H9 (cell line): Measurements from ENCODE around the gene TMTC2. TPM values are rescaled to one million over a fixed set of nuclear protein-coding genes. Genes with fewer than 3 reads are reported as not detected.

Experiments used
- DNase-seq: peaks from one replicate; pipeline ENCODE4 v3.0.0-alpha.2; 2017
- H2AFZ ChIP-seq: one replicate; pipeline ENCODE4 v1.6.1; 2013; ENCODE audit warnings: mild to moderate bottlenecking, low read length, control low read depth, moderate library complexity
- H2AK5ac ChIP-seq: 2 replicates; pipeline ENCODE4 v1.6.1; 2013; ENCODE audit warnings: low read length, control low read depth, mixed read lengths; ENCODE audit not compliant: insufficient read length
- H2BK120ac ChIP-seq: one replicate; pipeline ENCODE4 v1.6.1; 2013; ENCODE audit warnings: low read depth, mild to moderate bottlenecking, low read length, control low read depth, inconsistent platforms; ENCODE audit not compliant: poor library complexity, severe bottlenecking
- H2BK12ac ChIP-seq: 2 replicates; pipeline ENCODE4 v1.6.1; 2013; ENCODE audit warnings: low read length, control low read depth, mixed read lengths, low read depth; ENCODE audit not compliant: insufficient read length
- H2BK15ac ChIP-seq: 2 replicates; pipeline ENCODE4 v1.6.1; 2013; ENCODE audit warnings: low read depth, low read length, control low read depth
- H2BK20ac ChIP-seq: one replicate; pipeline ENCODE4 v1.6.1; 2013; ENCODE audit warnings: low read depth, mild to moderate bottlenecking, low read length, control low read depth, inconsistent platforms; ENCODE audit not compliant: poor library complexity, severe bottlenecking
- H2BK5ac ChIP-seq: 2 replicates; pipeline ENCODE4 v1.6.1; 2013; ENCODE audit warnings: low read length, control low read depth, mixed read lengths; ENCODE audit not compliant: insufficient read length
- H3K14ac ChIP-seq: 2 replicates; pipeline ENCODE4 v1.6.1; 2013; ENCODE audit warnings: low read length, control low read depth; ENCODE audit not compliant: insufficient read depth
- H3K18ac ChIP-seq: 2 replicates; pipeline ENCODE4 v1.6.1; 2013; ENCODE audit warnings: low read depth, mild to moderate bottlenecking, mixed read lengths, low read length, control low read depth; ENCODE audit not compliant: insufficient read length
- H3K23ac ChIP-seq: 2 replicates; pipeline ENCODE4 v1.6.1; 2013; ENCODE audit warnings: low read length, control low read depth, mixed read lengths, low read depth; ENCODE audit not compliant: insufficient read length
- H3K23me2 ChIP-seq: 2 replicates; pipeline ENCODE4 v1.6.1; 2013; ENCODE audit warnings: low read depth, mild to moderate bottlenecking, mixed read lengths, low read length, control low read depth; ENCODE audit not compliant: insufficient read length, poor library complexity, severe bottlenecking
- H3K27ac ChIP-seq: 2 replicates; pipeline ENCODE4 v1.5.1; 2013; ENCODE audit warnings: low read length, control low read depth, mixed read lengths, low read depth; ENCODE audit not compliant: insufficient read length
- H3K27me3 ChIP-seq: 2 replicates; pipeline ENCODE4 v1.6.1; 2013; ENCODE audit warnings: low read length, control low read depth, inconsistent platforms; ENCODE audit not compliant: insufficient read depth
- H3K4ac ChIP-seq: 2 replicates; pipeline ENCODE4 v1.6.1; 2013; ENCODE audit warnings: low read depth, mild to moderate bottlenecking, control low read depth, inconsistent platforms, low read length, moderate library complexity
- H3K4me1 ChIP-seq: 2 replicates; pipeline ENCODE4 v1.6.1; 2013; ENCODE audit warnings: low read length, control low read depth, inconsistent platforms; ENCODE audit not compliant: insufficient read depth
- H3K4me2 ChIP-seq: 2 replicates; pipeline ENCODE4 v1.6.1; 2013; ENCODE audit warnings: low read length, control low read depth, mixed read lengths; ENCODE audit not compliant: insufficient read length, insufficient read depth
- H3K56ac ChIP-seq: 2 replicates; pipeline ENCODE4 v1.6.1; 2013; ENCODE audit warnings: low read depth, mild to moderate bottlenecking, mixed read lengths, low read length, control low read depth; ENCODE audit not compliant: insufficient read length
- H3K79me1 ChIP-seq: 2 replicates; pipeline ENCODE4 v1.6.1; 2013; ENCODE audit warnings: low read depth, mild to moderate bottlenecking, moderate library complexity, low read length, control low read depth, inconsistent platforms; ENCODE audit not compliant: insufficient read depth, poor library complexity, severe bottlenecking
- H3K79me2 ChIP-seq: 2 replicates; pipeline ENCODE4 v1.6.1; 2013; ENCODE audit warnings: low read length, control low read depth, inconsistent platforms; ENCODE audit not compliant: insufficient read depth
- H3K9ac ChIP-seq: 2 replicates; pipeline ENCODE4 v1.6.1; 2013; ENCODE audit warnings: low read length, control low read depth, mixed read lengths; ENCODE audit not compliant: insufficient read length; ENCODE audit errors: extremely low read depth
- H3K9me3 ChIP-seq: one replicate; pipeline ENCODE4 v1.6.1; 2013; ENCODE audit warnings: low read depth, low read length, inconsistent platforms; ENCODE audit not compliant: control insufficient read depth
- H3T11ph ChIP-seq: one replicate; pipeline ENCODE4 v1.6.1; 2013; ENCODE audit warnings: mild to moderate bottlenecking, low read length, control low read depth, inconsistent platforms
- H4K20me1 ChIP-seq: one replicate; pipeline ENCODE4 v1.6.1; 2013; ENCODE audit not compliant: control insufficient read depth, insufficient read length, insufficient read depth
- H4K5ac ChIP-seq: 2 replicates; pipeline ENCODE4 v1.6.1; 2013; ENCODE audit warnings: low read depth, mild to moderate bottlenecking, mixed read lengths, low read length, control low read depth; ENCODE audit not compliant: insufficient read length
- H4K8ac ChIP-seq: replicated peaks from 2 replicates; pipeline ENCODE4 v1.6.1; 2013; ENCODE audit warnings: low read length, control low read depth, mixed read lengths, low read depth; ENCODE audit not compliant: insufficient read length
- H4K91ac ChIP-seq: 2 replicates; pipeline ENCODE4 v1.6.1; 2013; ENCODE audit warnings: low read depth, mild to moderate bottlenecking, moderate library complexity, mixed read lengths, low read length, control low read depth; ENCODE audit not compliant: insufficient read length
- H3K27ac Mint-ChIP-seq, 3 experiments: 2 replicates in 2 of 3; 3 replicates in 1 of 3; pipeline ENCODE4 v1.8.0; 2020 to 2021; ENCODE audit warnings: mixed read lengths in 3 of 3, mild to moderate bottlenecking in 1 of 3, moderate library complexity in 1 of 3
- H3K27me3 Mint-ChIP-seq: 2 replicates; pipeline ENCODE4 v1.8.0; 2021; ENCODE audit warnings: low read depth, mild to moderate bottlenecking, moderate library complexity, mixed read lengths
- H3K36me3 Mint-ChIP-seq, 3 experiments: 2 replicates in 2 of 3; 3 replicates in 1 of 3; pipeline ENCODE4 v1.8.0; 2020 to 2021; ENCODE audit warnings: low read depth in 3 of 3, mixed read lengths in 3 of 3; ENCODE audit not compliant: insufficient read depth in 1 of 3
- H3K4me1 Mint-ChIP-seq, 2 experiments: 2 replicates each; pipeline ENCODE4 v1.8.0; 2020; ENCODE audit warnings: mixed read lengths in 2 of 2
- H3K4me3 Mint-ChIP-seq, 2 experiments: 2 replicates in 1 of 2; 3 replicates in 1 of 2; pipeline ENCODE4 v1.8.0; 2020 to 2021; ENCODE audit warnings: mild to moderate bottlenecking in 2 of 2, mixed read lengths in 2 of 2, moderate library complexity in 1 of 2
- H3K9me3 Mint-ChIP-seq, 2 experiments: 2 replicates in 1 of 2; 3 replicates in 1 of 2; pipeline ENCODE4 v1.8.0; 2020; ENCODE audit warnings: mild to moderate bottlenecking in 2 of 2, mixed read lengths in 2 of 2, moderate library complexity in 1 of 2
- WGBS: extraction: QIAGEN DNeasy Blood & Tissue Kit; methylation state at CpG from one replicate; pipeline ENCODE4 v1.1.7; 2013; ENCODE audit warnings: missing lambda C conversion rate, low lambda C conversion rate, mixed read lengths; ENCODE audit not compliant: insufficient read length; ENCODE audit errors: extremely low coverage; 5-methylcytosine and 5-hydroxymethylcytosine counted together
- total RNA-seq: library from RNA; stranded (reverse); gene quantifications from 2 replicates; pipeline ENCODE4 v1.2.1, GENCODE V29; 2021
- TF ChIP-seq, protein P1 (sequence below): fragments of 200-600 bp; sonication (generic); conservative IDR thresholded peaks from 3 replicates; pipeline ENCODE4 v1.8.0; 2021; ENCODE audit warnings: antibody characterized with exemption, mild to moderate bottlenecking

TMTC2 gene
- total RNA-seq, 1 experiment from 2014 or later, result 3.1 TPM

DNA sequence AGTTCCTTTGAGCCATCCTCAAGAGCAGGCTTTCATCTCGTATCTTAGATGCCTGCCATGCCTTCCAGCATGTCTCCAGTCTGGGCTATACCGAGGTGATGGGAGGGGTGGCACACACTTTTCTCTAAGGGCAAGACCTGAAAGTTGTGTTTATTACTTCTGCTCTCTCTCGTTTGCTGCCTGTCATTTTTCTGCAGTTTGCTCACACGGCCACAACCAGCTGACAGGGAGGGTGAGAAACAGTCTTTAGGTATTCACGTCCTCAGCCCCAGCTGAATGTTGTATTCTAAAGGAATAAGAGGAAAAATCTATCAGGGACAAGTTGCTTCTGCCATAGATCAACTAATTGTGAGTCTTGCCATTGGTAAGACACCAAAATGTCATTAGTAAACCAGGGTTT, 88.0 kb downstream of the TMTC2 start:
- H2AFZ ChIP-seq, result no peak overlapping the region
- no CpG with 5 or more reads among the region's 5 CpGs for WGBS
- TF ChIP-seq, protein P1, sequence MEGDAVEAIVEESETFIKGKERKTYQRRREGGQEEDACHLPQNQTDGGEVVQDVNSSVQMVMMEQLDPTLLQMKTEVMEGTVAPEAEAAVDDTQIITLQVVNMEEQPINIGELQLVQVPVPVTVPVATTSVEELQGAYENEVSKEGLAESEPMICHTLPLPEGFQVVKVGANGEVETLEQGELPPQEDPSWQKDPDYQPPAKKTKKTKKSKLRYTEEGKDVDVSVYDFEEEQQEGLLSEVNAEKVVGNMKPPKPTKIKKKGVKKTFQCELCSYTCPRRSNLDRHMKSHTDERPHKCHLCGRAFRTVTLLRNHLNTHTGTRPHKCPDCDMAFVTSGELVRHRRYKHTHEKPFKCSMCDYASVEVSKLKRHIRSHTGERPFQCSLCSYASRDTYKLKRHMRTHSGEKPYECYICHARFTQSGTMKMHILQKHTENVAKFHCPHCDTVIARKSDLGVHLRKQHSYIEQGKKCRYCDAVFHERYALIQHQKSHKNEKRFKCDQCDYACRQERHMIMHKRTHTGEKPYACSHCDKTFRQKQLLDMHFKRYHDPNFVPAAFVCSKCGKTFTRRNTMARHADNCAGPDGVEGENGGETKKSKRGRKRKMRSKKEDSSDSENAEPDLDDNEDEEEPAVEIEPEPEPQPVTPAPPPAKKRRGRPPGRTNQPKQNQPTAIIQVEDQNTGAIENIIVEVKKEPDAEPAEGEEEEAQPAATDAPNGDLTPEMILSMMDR, result no peak
- H3K4me1 Mint-ChIP-seq, result peaks cover 3 to 4% of the 10 kb centered on the region in 2 experiments; a peak in 3 of 4 replicates
- no peaks in the 10 kb centered on the region for H3K27me3 ChIP-seq
- H3T11ph ChIP-seq, result no peak overlapping the region
- H3K79me2 ChIP-seq, result no peaks in the 10 kb centered on the region
- H3K27ac ChIP-seq, result no peak overlapping the region
- no peak overlapping the region for H2AK5ac ChIP-seq
- no peak overlapping the region for H3K4me2 ChIP-seq
- no peak overlapping the region for H2BK120ac ChIP-seq
- no peak overlapping the region for H3K23ac ChIP-seq
- no peaks in the 10 kb centered on the region for H4K20me1 ChIP-seq
- no peak for DNase-seq
- H2BK12ac ChIP-seq, result no peak overlapping the region
- H4K5ac ChIP-seq, result no peak overlapping the region
- H3K14ac ChIP-seq, result no peak overlapping the region
- no peaks in the 10 kb centered on the region for H3K79me1 ChIP-seq
- no peak overlapping the region for H3K56ac ChIP-seq
- no peaks in the 10 kb centered on the region; the same call in 1 of the 2 replicates for H3K4me1 ChIP-seq
- no peak overlapping the region for H2BK15ac ChIP-seq
- no peak overlapping the region for H3K27ac Mint-ChIP-seq
- H3K36me3 Mint-ChIP-seq, result no peaks in the 10 kb centered on the region
- H3K9ac ChIP-seq, result no peak overlapping the region
- H3K9me3 ChIP-seq, result no peaks in the 10 kb centered on the region
- no peak overlapping the region for H2BK5ac ChIP-seq
- no peaks in the 10 kb centered on the region for H3K23me2 ChIP-seq
- no peak overlapping the region for H4K91ac ChIP-seq
- H3K4me3 Mint-ChIP-seq, result no peak overlapping the region
- H2BK20ac ChIP-seq, result no peak overlapping the region
- H4K8ac ChIP-seq, result no peak overlapping the region
- H3K4ac ChIP-seq, result no peak overlapping the region
- H3K18ac ChIP-seq, result no peak overlapping the region
- no peaks in the 10 kb centered on the region for H3K9me3 Mint-ChIP-seq
- no peaks in the 10 kb centered on the region for H3K27me3 Mint-ChIP-seq
